LNCAP (cell line): ENCODE data around the gene DYRK1A.

Source experiments
- CTCF ChIP-seq: fragments of 450-650 bp; IDR thresholded peaks from 2 replicates; pipeline ENCODE4 v1.5.1; 2017; ENCODE audit warnings: mild to moderate bottlenecking

Gene DYRK1A

GRCh38 chr21:37338671-37339551, 27.7 kb upstream of the DYRK1A start:
- no peak for TF ChIP-seq CTCF

- no peak for TF ChIP-seq CTCF
Observed at GRCh38 chr21:37339552-37339939, 27.0 kb upstream of the DYRK1A start.

GRCh38 chr21:37341254-37341960, 25.2 kb upstream of the DYRK1A start:
- TF ChIP-seq CTCF: no peak

- no peak for TF ChIP-seq CTCF
Observed at GRCh38 chr21:37342046-37342632, 24.4 kb upstream of the DYRK1A start.

GRCh38 chr21:37346841-37347430, 19.6 kb upstream of the DYRK1A start:
- no peak for TF ChIP-seq CTCF

GRCh38 chr21:37348664-37349063, 17.9 kb upstream of the DYRK1A start:
- no peak for TF ChIP-seq CTCF

- TF ChIP-seq CTCF: no peak
Observed at GRCh38 chr21:37350472-37350871, 16.1 kb upstream of the DYRK1A start.
